MM.1S (cell line): ENCODE data around the gene KCNG3.

Source experiments
- DNase-seq: peaks from one replicate; pipeline ENCODE4 v3.0.0-alpha.2; 2015
- H2AFZ ChIP-seq: fragments of 300-600 bp; sonication (generic); 2 replicates; pipeline ENCODE4 v1.6.0; 2016; ENCODE audit warnings: antibody characterized with exemption, low read length
- H3F3A ChIP-seq: fragments of 300-600 bp; sonication (generic); 2 replicates; pipeline ENCODE4 v1.6.1; 2016; ENCODE audit warnings: mild to moderate bottlenecking, antibody characterized with exemption, low read length, moderate library complexity, mixed read lengths; ENCODE audit not compliant: insufficient read depth
- H3K27ac ChIP-seq: fragments of 300-600 bp; sonication (generic); 2 replicates; pipeline ENCODE4 v1.5.1; 2016; ENCODE audit warnings: mild to moderate bottlenecking, low read length
- H3K27me3 ChIP-seq: fragments of 300-600 bp; sonication (generic); replicated peaks from 2 replicates; pipeline ENCODE4 v1.6.0; 2016; ENCODE audit warnings: low read length; ENCODE audit not compliant: insufficient read depth
- H3K36me3 ChIP-seq: fragments of 300-600 bp; sonication (generic); replicated peaks from 2 replicates; pipeline ENCODE4 v1.6.1; 2016; ENCODE audit warnings: mild to moderate bottlenecking, low read length, mixed read lengths; ENCODE audit not compliant: insufficient read depth
- H3K4me1 ChIP-seq: fragments of 300-600 bp; sonication (generic); 2 replicates; pipeline ENCODE4 v1.6.1; 2016; ENCODE audit warnings: low read length, mixed read lengths
- H3K4me2 ChIP-seq: fragments of 300-600 bp; sonication (generic); 2 replicates; pipeline ENCODE4 v1.6.0; 2016; ENCODE audit warnings: low read depth, low read length
- H3K4me3 ChIP-seq: fragments of 300-600 bp; sonication (generic); 2 replicates; pipeline ENCODE4 v1.5.1; 2016; ENCODE audit warnings: low read length, mixed read lengths
- H3K79me2 ChIP-seq: fragments of 300-600 bp; sonication (generic); 2 replicates; pipeline ENCODE4 v1.6.1; 2016; ENCODE audit warnings: mixed run types, low read length, mixed read lengths
- H3K9ac ChIP-seq: fragments of 300-600 bp; sonication (generic); 2 replicates; pipeline ENCODE4 v1.6.1; 2016; ENCODE audit warnings: low read length, mixed read lengths
- H3K9me2 ChIP-seq: fragments of 300-600 bp; sonication (generic); replicated peaks from 2 replicates; pipeline ENCODE4 v1.6.1; 2016; ENCODE audit warnings: mild to moderate bottlenecking, low read length, mixed read lengths; ENCODE audit not compliant: insufficient read depth
- H3K9me3 ChIP-seq: fragments of 300-600 bp; sonication (generic); replicated peaks from 2 replicates; pipeline ENCODE4 v1.6.1; 2016; ENCODE audit warnings: mild to moderate bottlenecking, low read length, mixed read lengths; ENCODE audit not compliant: insufficient read depth
- H4K20me1 ChIP-seq: fragments of 300-600 bp; sonication (generic); 2 replicates; pipeline ENCODE4 v1.6.1; 2016; ENCODE audit warnings: mild to moderate bottlenecking, low read length, moderate library complexity, mixed read lengths; ENCODE audit not compliant: insufficient read depth
- CTCF ChIP-seq: fragments of 300-600 bp; sonication (generic); IDR thresholded peaks from 2 replicates; pipeline ENCODE4 v1.5.1; 2016; ENCODE audit warnings: antibody characterized with exemption, low read length, mixed read lengths
- EZH2 ChIP-seq: fragments of 300-600 bp; sonication (generic); optimal IDR thresholded peaks from 2 replicates; pipeline ENCODE3; 2017; ENCODE audit warnings: low read depth, mild to moderate bottlenecking, antibody characterized with exemption, low read length, mixed read lengths
- EZH2phosphoT487 ChIP-seq: fragments of 300-600 bp; sonication (generic); IDR thresholded peaks from 2 replicates; pipeline ENCODE4 v1.6.1; 2018; ENCODE audit warnings: antibody characterized with exemption, low read length

KCNG3 gene

GRCh38 chr2:42452545-42452944, 41.2 kb downstream of the KCNG3 start:
- DNase-seq, result no peak
- Histone ChIP-seq H3K9me3 (no peaks in the 10 kb centered on the region), H3F3A (no peaks in the 10 kb centered on the region), H3K27me3 (no peaks in the 10 kb centered on the region), H3K9me2 (no peaks in the 10 kb centered on the region), H3K9ac (no peak overlapping the region), H3K79me2 (no peaks in the 10 kb centered on the region), H3K4me1 (no peaks in the 10 kb centered on the region), H4K20me1 (no peaks in the 10 kb centered on the region), H3K36me3 (no peaks in the 10 kb centered on the region), H3K4me3 (no peak overlapping the region), H3K4me2 (no peak overlapping the region), H3K27ac (no peak overlapping the region), H2AFZ (no peak overlapping the region)
- TF ChIP-seq EZH2, result no peak
- no peak for TF ChIP-seq CTCF
- TF ChIP-seq EZH2phosphoT487, result no peak

- Histone ChIP-seq H2AFZ (no peak overlapping the region), H3K4me1 (no peaks in the 10 kb centered on the region), H4K20me1 (no peaks in the 10 kb centered on the region), H3K36me3 (no peaks in the 10 kb centered on the region), H3K9me2 (no peaks in the 10 kb centered on the region), H3K4me2 (no peak overlapping the region), H3K27ac (no peak overlapping the region), H3K9ac (no peak overlapping the region), H3K4me3 (no peak overlapping the region), H3F3A (no peaks in the 10 kb centered on the region), H3K27me3 (no peaks in the 10 kb centered on the region), H3K9me3 (no peaks in the 10 kb centered on the region), H3K79me2 (no peaks in the 10 kb centered on the region)
- TF ChIP-seq CTCF, result no peak
- TF ChIP-seq EZH2phosphoT487, result no peak
- TF ChIP-seq EZH2, result no peak
- no peak for DNase-seq
Measured at GRCh38 chr2:42450136-42450535, 43.6 kb downstream of the KCNG3 start.

- Histone ChIP-seq H3K27ac (no peak overlapping the region), H4K20me1 (no peaks in the 10 kb centered on the region), H3K36me3 (no peaks in the 10 kb centered on the region)
Measured at GRCh38 chr2:42449163-42450087, 44.4 kb downstream of the KCNG3 start.

More at GRCh38 chr2:42449163-42450087, 44.4 kb downstream of the KCNG3 start:
- Histone ChIP-seq H3K9ac (no peak overlapping the region), H3F3A (no peaks in the 10 kb centered on the region), H3K9me3 (no peaks in the 10 kb centered on the region), H3K79me2 (no peaks in the 10 kb centered on the region), H3K4me1 (no peaks in the 10 kb centered on the region), H3K4me3 (no peak overlapping the region), H2AFZ (no peak overlapping the region), H3K9me2 (no peaks in the 10 kb centered on the region), H3K27me3 (no peaks in the 10 kb centered on the region), H3K4me2 (no peak overlapping the region)
- TF ChIP-seq CTCF (no peak), EZH2 (no peak), EZH2phosphoT487 (no peak)
- DNase-seq, result no peak
